GM21381 (cell line): ENCODE results near the gene CNTFR.

Experiments
- ATAC-seq: cut with Tn5 transposase; IDR thresholded peaks from one replicate; pipeline ENCODE4 v1.9.1; 2021; ENCODE audit warnings: mild to moderate bottlenecking, moderate library complexity; ENCODE audit not compliant: unreplicated experiment

Gene CNTFR

DNA sequence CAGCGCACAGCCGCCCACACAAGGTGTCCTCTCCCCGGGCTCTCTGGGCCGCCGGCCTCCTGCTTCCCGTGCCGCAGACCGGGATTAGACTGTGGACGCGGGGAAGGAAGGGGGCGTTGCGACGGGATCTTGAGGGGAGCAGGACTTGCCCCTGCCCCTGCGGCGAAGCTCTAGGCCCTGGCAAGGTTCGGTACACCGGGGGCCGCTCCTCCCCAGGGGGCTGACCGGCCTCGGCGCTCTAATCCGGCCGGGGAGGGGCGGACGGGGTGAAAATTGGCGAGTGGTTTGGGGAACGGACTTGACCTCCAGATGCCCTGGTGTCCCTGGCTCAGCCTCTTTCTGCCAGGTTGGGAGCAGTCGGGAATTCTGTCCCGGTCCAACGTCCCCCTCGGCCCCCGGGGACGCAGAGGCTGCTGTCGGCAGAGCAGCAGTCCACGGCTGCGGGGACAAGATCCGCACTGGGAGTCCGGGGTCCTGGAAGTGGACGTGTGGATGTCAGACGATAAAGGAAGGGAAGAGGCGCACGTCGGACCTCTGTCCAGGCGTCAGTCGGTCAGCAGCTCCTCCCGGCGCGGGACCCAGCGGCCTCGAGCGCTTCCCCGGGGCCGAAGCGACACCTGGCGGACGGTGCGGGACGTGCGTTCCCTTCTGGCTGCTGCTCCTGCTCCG lies 1.9 kb upstream of the CNTFR start:
- peak; percentile 61 for ATAC-seq

DNA sequence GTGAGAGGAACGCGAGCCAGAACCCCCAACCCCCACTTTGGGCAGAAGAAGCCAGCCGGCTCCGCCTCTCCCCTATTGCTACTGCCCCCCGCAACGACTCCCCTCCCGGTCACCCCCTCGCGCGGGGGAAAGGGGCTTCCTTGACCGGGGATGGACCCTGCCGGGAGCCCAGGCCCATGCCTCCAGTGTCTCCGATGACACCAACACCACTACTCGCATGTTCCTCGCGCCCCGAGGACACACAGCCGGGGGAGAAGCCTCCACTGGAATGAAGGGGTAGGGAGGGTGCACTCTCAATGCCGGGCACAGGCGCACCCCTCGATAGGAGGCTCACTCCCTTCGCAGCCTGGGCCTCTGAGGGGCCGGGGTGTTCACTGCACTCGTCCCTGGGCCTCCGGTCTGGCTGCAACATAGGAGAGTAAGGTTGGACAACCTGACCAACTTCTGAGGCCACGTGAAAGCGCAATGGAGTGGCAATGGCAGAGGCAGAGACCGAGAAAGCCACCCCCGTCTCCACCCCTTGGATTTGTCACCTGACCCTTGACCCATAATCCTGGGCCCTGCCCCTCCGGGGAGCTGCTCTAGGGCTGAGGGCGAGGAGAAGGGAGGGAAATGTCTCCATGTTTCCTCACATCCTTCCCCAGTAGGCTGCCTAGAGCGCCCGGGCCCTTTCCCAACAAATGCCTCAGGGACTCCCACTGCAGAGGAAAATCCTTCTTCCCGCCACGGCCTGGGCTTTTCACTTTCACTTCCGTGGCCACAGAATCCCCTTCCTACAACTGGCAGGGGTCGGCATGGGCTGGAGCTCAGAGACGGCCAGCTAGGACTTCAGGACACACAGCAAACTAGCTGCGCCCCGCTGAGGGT lies 1.1 kb upstream of the CNTFR start:
- ATAC-seq: no peak

DNA sequence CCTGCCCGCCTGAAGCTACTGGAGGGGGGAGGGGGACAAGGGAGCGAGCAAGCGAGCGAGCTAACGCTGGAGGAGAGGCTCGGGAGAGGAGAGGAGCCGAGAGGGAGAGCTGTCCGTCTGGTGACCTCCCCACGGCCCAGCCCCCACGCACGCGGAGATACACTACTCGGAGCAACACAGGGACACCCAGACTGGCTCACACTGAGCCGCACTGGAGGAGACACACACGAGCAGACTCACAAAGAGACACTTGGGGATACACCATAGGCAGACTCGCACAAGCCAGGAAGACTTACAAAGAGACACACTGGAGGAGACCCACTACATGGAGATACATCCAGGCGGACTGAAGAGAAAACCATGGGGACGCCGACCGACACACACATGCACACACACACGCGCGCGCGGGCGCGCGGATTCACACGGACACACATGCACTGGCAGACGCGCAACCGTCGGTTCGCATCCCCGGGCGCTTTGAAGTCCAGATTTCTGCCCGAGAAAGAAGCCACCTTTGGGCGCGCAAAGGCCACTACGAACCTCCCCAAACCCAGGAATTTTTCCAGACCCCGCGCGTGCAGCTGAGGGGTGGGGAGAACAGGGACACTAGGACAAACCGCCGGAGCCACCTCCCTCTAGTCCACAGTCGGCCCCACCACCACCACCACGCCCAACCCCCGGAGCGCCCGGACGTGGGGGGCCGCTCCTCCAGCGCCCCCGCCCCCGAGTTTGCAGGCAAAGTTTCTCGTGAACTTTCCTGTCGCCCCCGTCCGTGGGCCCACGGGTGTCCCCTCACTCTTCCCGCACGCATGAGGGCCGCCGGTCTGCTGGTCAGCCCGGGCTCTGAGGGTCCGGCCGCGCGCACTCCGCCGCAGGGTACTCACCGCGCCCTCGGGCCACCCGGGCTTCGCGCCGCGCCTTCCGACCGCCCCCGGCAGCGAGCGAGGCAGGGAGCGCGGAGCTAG lies 571 bp downstream of the CNTFR start:
- no peak for ATAC-seq

DNA sequence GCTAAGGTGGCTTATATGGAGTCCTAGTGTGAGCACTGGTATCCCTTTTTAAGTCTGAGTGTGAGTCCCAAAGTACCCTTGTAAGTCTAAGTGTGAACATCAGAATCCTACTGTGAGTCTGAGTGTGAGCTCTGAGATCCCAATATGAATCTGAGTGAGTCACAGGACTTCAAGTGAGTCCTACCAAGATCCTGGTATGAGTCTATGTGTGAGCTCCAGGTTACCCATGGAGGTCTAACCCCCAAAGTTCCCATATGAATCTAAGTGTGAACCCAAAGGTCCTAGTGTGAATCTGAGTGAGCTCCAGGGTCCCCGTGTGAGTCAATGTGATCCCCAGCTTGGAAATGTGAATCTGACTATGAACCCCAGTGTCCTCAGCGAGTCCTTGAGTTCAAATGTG lies 2.3 kb downstream of the CNTFR start:
- no peak for ATAC-seq

DNA sequence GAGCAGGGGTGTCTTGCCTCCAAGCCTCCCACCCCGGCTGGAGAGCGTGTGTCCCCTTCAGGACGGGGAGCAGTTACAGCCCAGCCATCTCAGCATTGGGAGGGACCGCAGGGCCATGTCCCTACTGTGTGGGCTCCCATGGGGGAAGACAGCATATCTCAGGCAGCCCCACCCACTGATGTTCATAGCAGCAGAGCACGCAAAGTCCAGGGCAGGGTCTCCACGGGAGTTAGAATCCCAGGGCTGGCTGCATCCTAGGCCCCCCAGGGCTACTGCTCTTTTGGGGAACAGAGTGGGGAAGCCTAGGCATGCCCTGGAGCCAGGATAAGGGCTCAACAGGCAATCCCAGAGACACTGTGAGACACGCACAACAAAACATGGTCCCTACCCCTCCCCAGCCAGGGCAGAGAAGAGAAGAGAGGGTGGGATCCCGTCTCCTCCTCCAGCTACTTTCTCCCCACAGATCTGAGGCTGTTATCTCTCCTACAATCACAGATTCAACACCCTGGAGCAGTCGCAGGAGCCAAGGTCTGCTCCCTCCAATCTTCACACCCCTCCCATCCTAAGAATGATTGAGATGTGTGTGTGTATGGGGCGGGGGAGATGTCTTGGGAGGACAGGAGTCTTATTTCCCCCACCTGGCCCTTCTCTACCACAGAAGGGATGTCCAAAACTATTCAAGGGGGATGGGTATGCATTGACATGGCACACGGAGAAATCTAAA lies 3.4 kb downstream of the CNTFR start:
- ATAC-seq: no peak

DNA sequence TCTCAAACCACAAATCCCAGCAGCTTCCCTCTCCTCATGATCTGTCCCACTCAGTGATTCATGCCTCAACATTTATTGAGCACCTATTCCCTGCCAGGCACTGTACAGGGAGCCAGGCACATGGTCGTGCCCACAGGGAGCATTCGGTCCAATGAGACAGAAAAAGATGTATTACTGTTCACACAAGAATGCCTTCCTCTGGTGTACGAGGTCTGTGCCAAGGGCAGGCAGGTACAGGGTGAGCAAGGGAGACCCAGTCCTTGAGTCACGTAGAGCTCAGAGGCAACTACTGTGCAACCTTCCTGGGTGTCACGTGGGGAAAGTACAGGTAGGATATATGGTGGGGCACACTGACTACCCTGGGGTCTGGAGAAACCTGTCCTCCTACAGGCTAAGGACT lies 4.6 kb downstream of the CNTFR start:
- no peak for ATAC-seq

DNA sequence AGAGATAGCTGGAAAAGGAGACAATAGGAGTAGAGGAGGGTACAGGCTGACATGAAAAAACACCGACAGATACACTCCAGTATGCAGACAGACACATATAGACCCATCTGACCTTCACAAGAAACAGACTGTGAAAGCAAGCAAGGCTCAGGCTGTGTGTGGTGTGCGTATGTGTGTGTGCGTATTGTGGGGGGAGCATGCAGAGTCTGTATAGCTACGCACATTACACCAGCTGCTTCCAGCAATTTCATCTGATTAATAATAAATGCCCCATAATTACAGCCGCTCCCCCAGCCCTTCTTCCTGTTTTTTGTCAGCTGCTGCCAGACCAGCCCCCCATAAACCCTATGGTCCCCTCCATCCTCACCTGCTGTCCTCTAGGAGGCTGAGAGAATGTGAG lies 6.7 kb downstream of the CNTFR start:
- ATAC-seq: no peak

DNA sequence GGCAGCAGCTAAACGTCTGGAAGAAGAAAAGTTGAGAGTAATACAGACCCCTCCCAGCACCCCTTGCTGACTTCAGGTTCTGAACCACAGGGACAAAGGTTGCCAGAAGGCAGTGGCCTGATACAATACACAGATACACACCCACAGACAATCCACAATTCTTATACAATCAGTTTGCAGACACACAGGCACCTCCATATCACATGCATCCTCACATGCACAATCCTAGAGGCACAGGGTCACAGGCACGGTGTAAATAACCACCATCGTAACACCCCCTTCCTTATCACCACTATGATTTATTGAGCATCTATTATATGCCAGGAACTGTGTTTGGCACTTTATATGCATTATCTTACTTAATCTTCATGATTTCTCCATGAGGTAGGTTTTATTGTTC lies 8.2 kb downstream of the CNTFR start:
- no peak for ATAC-seq

DNA sequence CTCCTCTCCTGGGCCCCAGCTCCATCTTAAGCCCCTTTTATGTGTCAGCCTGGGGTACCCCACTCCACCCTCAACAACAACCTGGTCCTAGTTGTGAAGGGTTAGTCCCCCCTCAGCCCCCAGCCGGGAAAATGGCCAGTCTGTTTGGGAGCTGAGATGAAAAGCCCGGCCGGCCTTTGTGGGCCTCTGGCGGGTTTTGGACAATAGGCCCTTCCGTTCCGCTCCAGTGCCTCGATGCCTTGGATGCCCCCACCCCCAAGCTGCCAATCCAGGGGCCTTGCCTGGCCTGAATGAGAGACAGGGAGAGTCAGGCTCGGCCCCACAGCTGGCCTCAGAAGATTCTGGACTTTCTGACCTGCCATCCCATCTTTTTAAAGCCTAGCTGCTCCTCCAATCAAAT lies 9.2 kb downstream of the CNTFR start:
- ATAC-seq: no peak

DNA sequence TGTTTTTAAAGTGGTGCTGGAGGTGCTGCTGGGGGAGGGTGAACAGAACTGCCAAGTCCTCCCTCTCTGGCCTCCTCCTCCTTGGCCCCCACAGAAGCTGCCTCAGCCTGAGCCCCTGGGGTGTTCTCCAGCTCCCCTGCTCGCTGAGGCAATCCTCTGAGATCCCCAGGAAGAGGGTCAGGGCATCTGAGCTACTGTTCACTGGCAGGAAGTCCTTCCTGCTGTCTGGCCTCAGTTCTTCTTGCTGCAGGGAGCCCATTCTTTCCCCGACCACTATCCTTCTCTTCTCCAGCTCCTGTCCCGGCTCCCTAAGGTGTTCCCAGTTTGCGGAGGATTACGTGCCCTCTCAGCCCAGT lies 9.7 kb downstream of the CNTFR start:
- ATAC-seq: no peak

DNA sequence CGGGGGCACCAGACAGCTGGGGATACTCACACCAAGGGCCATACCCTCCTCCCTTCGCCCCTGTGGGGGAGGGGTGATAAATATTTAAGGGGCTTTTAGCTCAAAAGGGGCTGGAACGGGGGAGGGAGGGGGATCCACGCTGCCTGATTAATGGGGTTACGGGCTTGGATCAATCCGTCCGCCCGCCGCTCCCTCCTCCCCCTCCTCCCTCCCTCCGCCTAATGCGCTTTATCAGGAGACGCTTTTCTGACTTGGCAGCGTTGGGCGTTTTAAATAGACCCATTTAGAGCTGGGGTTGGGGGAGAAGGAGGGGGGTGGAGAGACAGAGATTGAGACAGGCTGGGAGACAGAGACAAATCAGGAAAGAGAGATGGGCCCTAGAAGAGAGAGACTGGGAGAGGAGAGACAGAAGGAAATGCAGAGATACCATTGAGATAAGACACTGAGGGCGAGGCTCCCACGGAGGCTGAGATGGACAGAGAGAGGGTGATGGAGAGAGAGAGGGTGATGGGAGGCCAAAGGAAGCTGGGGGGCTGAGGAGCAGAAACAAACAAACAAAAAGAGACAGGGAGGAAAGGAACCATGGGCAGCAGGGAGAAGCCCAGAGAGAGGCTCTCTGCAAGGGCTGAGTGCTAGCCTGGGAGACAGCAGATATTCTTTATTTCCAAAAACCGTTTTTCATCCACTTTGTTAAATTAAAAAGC lies 10.3 kb downstream of the CNTFR start:
- ATAC-seq: no peak

DNA sequence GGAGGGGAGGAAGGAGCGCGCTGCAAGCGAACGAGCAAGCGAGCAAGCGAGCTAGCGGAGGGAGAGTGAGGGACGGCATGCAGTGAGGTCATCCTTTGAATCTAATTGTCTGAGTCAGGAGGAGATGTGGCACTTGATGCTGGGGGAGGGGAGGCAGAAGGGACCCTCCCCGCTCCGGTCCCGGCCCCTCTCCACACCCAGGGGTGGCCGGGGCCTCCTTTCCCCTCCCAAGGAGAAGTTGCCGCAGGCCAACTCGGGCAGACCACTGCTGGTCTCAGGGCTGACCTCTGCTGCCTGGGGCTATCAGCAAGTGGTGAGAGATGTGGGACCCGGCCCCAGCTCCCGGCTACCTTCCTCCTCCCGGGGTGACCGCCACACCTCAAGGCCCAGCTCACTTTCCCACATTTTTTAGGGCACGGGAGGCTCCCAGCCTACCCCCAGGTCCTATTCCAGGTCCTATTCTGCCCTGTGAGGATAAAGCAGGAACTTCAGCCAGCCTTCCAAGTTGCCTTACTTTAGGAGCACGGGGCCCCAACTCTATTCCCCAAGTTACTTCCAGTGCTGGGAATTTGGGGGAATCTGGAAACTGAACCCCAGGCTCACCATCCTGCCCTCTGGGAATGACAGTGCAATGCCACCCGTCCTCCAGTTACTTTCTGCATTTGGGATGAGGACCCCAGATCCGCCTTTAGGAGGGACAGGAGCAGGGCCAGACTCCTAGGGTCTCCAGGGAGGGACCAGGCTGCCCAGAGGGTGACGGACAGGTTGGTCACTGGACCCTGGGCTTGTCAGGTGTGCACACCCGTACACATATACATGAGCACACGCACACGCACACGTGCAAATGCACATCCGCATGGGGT lies 11.1 kb downstream of the CNTFR start:
- no peak for ATAC-seq

DNA sequence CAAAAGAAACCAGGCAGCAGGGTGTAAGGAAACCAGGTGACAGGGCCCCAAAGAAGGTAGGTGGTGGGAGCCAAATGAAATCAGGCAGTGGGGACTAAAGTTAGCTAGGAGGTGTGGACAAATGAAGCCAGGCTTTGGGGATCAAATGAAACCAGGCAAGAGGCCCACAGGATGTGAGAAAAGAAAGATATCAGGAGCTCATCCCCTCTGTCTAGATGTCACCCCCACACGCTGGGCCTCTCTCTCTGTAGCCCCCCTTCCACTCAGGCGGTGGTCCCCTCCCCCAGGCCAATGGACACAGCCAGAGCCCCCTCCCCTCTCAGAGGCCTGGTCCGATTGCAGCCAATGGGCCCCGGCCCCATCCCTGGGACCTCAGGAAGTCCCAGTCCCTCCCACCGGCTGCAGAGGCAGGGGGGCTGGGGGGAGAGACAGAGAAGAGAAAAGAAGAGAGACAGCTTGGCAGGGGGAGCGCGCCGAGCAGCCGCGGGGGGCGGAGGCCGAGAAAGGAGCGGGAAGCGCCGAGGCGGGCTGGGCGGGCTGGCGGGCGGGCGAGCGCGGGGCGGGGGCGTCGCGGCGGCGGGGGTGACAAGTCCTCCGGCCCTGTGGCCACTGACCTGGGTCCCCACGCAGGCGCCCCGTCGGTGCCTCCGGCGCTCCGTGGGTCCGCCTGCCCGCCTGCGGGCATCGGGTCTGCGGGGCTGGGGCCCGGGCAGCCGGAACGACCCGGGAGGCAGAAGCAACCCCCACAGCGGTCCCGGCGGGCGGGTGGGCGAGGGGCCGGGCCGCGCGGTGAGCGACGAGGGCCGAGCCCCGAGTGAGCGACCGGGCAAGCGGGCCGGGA lies 11.9 kb downstream of the CNTFR start:
- ATAC-seq: no peak

DNA sequence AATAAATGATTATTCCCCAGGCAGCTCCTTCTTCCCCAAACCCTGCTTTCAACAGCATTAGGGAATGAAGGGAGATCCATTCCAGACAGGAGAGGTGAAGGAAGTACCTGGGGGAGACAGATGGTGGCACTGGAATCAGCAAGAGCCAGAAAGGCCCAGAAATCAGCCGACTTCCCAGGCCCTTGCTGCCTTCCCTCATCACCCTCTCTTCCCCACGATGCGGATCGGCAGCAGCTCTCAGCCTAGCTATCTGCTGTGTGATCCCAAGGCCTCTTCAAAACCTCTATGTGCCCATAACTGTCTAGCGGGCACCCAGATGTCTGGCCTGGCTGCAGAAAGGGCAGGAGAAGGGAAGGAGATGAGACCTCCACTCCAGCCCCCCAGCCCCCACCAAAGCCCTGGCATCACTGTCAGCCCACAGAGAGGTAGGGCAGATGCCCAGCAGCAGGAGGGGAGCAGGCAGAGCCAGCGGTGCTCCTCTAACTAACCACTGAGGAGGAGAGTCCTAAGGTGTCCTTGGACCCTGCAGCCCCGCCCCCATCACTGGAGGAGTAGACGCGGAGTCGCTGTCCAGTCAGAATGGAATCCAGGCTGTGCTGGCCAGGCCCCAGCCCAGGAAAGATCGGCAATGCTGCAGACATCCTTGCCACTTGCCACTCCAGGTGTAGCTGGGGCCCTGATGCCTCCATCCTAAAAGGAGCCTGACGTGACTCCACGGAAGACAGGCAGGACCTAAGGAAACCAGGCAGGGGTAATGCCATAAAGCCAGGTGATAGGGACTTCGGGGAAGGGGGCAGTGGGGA lies 12.7 kb downstream of the CNTFR start:
- ATAC-seq: no peak

DNA sequence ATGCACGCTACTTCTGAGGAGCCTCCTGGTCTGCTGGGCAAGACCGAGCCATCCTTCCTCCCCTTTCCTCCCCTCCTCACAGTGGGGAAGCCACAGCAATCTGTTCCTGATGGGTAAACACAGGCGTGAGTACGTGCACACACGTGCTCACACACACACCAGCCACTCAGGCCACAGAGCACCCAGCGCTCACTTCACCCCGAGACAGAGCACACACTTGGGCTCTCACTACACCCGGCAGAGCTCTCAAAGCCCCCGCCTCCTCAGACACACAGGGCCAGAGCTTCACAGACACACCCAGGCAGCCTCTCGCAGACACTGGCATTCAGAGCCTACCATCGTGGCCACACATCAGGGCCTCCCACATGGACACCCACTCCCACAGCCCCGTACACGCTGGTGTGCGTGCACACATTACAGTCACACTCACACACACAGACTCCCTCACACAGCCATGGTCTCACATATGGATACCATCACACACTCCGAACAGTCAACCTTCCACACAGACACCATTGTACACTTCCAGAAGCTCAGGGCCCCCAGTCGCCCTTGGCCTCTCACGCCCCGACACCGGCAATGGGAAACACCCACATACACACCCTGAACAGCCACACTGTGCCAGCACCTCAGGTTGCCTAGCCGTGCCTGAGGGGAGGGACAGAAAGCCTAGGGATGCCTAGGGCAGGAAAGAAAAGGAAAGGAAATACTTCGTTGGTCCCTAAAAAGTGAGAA lies 13.5 kb downstream of the CNTFR start:
- ATAC-seq: no peak

DNA sequence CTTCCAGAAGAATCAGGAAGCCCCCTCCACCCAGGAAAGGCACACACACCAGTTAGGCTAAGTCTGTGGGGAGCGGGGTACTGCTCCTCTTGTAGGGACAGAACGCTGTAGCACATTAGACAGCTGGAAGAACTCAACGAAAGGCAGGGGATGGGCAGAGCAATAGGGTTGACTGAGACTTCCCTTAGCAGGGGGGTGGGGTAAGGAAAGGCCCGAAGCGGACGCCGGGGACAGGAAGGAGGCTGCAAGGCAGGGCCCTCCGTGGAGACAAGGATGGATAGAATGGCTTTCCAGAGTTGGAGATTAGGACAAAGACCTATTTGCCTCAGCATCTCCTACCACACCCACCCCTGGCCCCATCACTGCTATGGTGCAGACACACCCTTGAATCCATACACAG lies 14.3 kb downstream of the CNTFR start:
- ATAC-seq: no peak

DNA sequence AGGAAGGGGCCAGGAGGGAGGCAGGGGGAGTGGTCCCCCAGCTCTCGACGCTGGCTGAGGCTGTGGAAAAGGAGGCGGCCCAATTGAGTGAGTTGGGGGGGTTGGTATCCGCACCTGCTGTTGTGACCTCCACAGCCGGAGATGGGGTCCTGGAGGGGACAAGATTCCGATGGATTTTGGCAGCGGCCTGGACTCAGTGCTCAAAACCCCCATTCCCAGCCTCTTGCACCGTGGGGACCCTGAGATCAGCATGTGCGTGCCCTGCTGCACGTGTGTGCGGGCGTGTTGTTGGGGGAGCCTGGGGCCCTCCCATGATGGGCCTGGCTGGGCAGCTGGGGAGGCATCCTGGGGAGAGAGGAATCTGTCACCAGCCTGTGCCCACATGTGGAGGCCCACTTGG lies 15.0 kb downstream of the CNTFR start:
- no peak for ATAC-seq
